ENCODE data around the gene ADAR.

ADAR gene

GRCh38 chr1:154621875-154622274 is 13.9 kb upstream of the ADAR start:
- Histone ChIP-seq H2AK5ac (ENCODE audit: low read depth, low read length) (no peak overlapping the region), H3K18ac (ENCODE audit: low read length) (no peak overlapping the region), H4K91ac (ENCODE audit: low read depth, low read length, poor library complexity) (no peak overlapping the region), H3K27me3 (ENCODE audit: control insufficient read depth in 3 of 3, insufficient read depth in 3 of 3, low read depth in 1 of 3, low read length in 3 of 3) (no peaks in the 10 kb centered on the region), H3K4me1 (ENCODE audit: control insufficient read depth in 2 of 2, insufficient read depth in 1 of 2, low read depth in 1 of 2, low read length in 2 of 2) (peaks cover 3 to 4% of the 10 kb centered on the region in 2 donors), H3K9ac (ENCODE audit: low read depth, low read length, poor library complexity) (no peak overlapping the region), H3K4me3 (ENCODE audit: low read length in 2 of 2) (no peak overlapping the region), H2AFZ (ENCODE audit: low read length) (no peak overlapping the region), H3K9me3 (replicated peaks in 1 of 2; ENCODE audit: control insufficient read depth in 2 of 2, insufficient read depth in 1 of 2, low read depth in 1 of 2, low read length in 2 of 2) (no peaks in the 10 kb centered on the region), H2BK15ac (ENCODE audit: low read length) (no peak overlapping the region), H2BK5ac (ENCODE audit: low read length) (no peak overlapping the region), H3K4ac (ENCODE audit: low read length) (no peak overlapping the region), H3K36me3 (replicated peaks in 1 of 2; ENCODE audit: control insufficient read depth in 2 of 2, insufficient read depth in 2 of 2, low read length in 2 of 2) (peaks cover 2 to 46% of the 10 kb centered on the region in 2 donors), H3K14ac (ENCODE audit: low read length) (no peak overlapping the region), H2BK12ac (ENCODE audit: low read length) (no peak overlapping the region), H3K27ac (replicated peaks; ENCODE audit: low read length) (no peak overlapping the region), H3K4me2 (ENCODE audit: insufficient read depth, low read length, poor library complexity, severe bottlenecking) (no peak overlapping the region), H4K8ac (ENCODE audit: low read depth, low read length) (no peak overlapping the region), H2BK120ac (ENCODE audit: low read depth, low read length) (no peak overlapping the region), H3K23ac (ENCODE audit: low read depth, low read length, poor library complexity) (no peak overlapping the region), H3K79me1 (ENCODE audit: low read depth, low read length) (peaks cover 4% of the 10 kb centered on the region)
- no CpG with 5 or more reads among the region's 5 CpGs for WGBS, 2 donors (ENCODE audit: extremely low coverage in 2 of 2, insufficient read length in 2 of 2, insufficient replicate concordance in 1 of 2)
- no peak for DNase-seq (ENCODE audit: low spot score)

DNA sequence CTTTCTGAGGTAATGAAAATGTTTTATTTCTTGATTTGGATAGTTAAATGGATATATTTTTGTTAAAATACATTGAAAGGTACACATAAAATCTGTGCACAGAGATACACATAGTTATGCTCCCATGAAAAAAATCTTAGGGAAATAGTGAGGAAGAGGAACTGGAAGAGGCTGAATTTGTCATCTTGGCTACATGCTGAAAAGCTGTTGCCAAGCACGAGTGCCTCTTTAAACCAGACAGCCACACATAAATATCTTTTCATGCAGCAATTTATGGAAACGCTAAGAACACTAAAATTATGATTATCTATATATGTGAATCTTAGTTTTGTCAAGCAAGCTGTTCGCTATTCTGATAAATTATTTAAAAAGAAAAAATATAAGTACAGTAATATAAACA is 12.8 kb upstream of the ADAR start:
- H3K4ac ChIP-seq (ENCODE audit: low read length): no peak overlapping the region
- H2BK120ac ChIP-seq (ENCODE audit: low read depth, low read length): no peak overlapping the region
- no CpG with 5 or more reads among the region's 3 CpGs for WGBS, 2 donors (ENCODE audit: extremely low coverage in 2 of 2, insufficient read length in 2 of 2, insufficient replicate concordance in 1 of 2)
- H3K27me3 ChIP-seq (ENCODE audit: control insufficient read depth in 3 of 3, insufficient read depth in 3 of 3, low read depth in 1 of 3, low read length in 3 of 3): no peaks in the 10 kb centered on the region
- no peak overlapping the region for H2AK5ac ChIP-seq (ENCODE audit: low read depth, low read length)
- H3K36me3 ChIP-seq (replicated peaks in 1 of 2; ENCODE audit: control insufficient read depth in 2 of 2, insufficient read depth in 2 of 2, low read length in 2 of 2): peaks cover 2 to 51% of the 10 kb centered on the region in 2 donors
- no peak overlapping the region for H3K9ac ChIP-seq (ENCODE audit: low read depth, low read length, poor library complexity)
- H3K9me3 ChIP-seq (replicated peaks in 1 of 2; ENCODE audit: control insufficient read depth in 2 of 2, insufficient read depth in 1 of 2, low read depth in 1 of 2, low read length in 2 of 2): no peaks in the 10 kb centered on the region
- H2BK5ac ChIP-seq (ENCODE audit: low read length): no peak overlapping the region
- H4K91ac ChIP-seq (ENCODE audit: low read depth, low read length, poor library complexity): no peak overlapping the region
- peaks cover 4% of the 10 kb centered on the region for H3K79me1 ChIP-seq (ENCODE audit: low read depth, low read length)
- no peak overlapping the region for H3K18ac ChIP-seq (ENCODE audit: low read length)
- H3K4me1 ChIP-seq (ENCODE audit: control insufficient read depth in 2 of 2, insufficient read depth in 1 of 2, low read depth in 1 of 2, low read length in 2 of 2): peaks cover 0 to 2% of the 10 kb centered on the region in 2 donors
- DNase-seq (ENCODE audit: low spot score): no peak
- no peak overlapping the region for H3K14ac ChIP-seq (ENCODE audit: low read length)
- no peak overlapping the region for H2BK15ac ChIP-seq (ENCODE audit: low read length)
- no peak overlapping the region for H3K23ac ChIP-seq (ENCODE audit: low read depth, low read length, poor library complexity)
- no peak overlapping the region for H2AFZ ChIP-seq (ENCODE audit: low read length)
- no peak overlapping the region for H3K4me3 ChIP-seq (ENCODE audit: low read length in 2 of 2)
- H2BK12ac ChIP-seq (ENCODE audit: low read length): no peak overlapping the region
- H3K4me2 ChIP-seq (ENCODE audit: insufficient read depth, low read length, poor library complexity, severe bottlenecking): no peak overlapping the region
- H4K8ac ChIP-seq (ENCODE audit: low read depth, low read length): no peak overlapping the region
- no peak overlapping the region for H3K27ac ChIP-seq (replicated peaks; ENCODE audit: low read length)

DNA sequence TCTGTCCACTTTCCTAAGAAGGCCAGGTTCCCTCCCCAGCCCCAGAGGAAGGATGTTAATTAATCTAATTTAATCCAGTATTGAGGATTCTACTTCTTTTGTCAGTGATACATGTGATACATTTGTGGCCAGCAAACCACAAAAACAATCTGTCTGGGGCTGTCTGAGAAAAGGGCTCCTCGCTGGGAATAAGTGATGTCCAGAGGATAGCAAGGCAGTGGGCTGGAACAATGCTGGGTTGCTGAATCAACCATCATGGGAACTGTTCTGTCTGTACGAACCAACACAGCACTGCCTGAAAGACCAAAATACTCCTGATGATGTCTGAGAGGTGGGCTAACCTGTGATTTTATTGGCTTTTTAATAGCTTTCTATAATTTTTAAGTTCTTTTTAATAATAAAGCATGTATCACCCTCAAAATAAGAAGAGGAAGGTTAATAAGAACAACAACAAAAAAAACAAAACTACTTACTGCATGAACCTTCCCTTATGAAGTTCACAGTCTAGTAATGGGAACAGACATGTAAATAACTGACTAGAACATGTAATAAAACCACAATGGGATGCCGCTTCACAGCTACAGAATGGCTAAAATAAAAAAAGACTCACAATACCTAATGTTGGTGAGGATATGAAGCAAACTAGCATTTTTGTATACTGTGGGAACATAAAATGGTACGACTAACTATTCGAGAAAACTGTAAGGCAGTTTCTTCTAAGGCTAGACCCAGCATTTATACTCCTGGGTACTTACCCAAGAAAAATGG is 11.4 kb upstream of the ADAR start:
- Histone ChIP-seq H3K9ac (ENCODE audit: low read depth, low read length, poor library complexity) (no peak overlapping the region), H2BK15ac (ENCODE audit: low read length) (no peak overlapping the region), H3K36me3 (replicated peaks in 1 of 2; ENCODE audit: control insufficient read depth in 2 of 2, insufficient read depth in 2 of 2, low read length in 2 of 2) (peaks cover 0 to 43% of the 10 kb centered on the region in 2 donors), H4K91ac (ENCODE audit: low read depth, low read length, poor library complexity) (no peak overlapping the region), H3K4me1 (ENCODE audit: control insufficient read depth in 2 of 2, insufficient read depth in 1 of 2, low read depth in 1 of 2, low read length in 2 of 2) (peaks cover 0 to 2% of the 10 kb centered on the region in 2 donors), H2AK5ac (ENCODE audit: low read depth, low read length) (no peak overlapping the region), H2AFZ (ENCODE audit: low read length) (no peak overlapping the region), H3K23ac (ENCODE audit: low read depth, low read length, poor library complexity) (no peak overlapping the region), H3K27ac (replicated peaks; ENCODE audit: low read length) (no peak overlapping the region), H3K9me3 (replicated peaks in 1 of 2; ENCODE audit: control insufficient read depth in 2 of 2, insufficient read depth in 1 of 2, low read depth in 1 of 2, low read length in 2 of 2) (no peaks in the 10 kb centered on the region), H4K8ac (ENCODE audit: low read depth, low read length) (no peak overlapping the region), H2BK5ac (ENCODE audit: low read length) (no peak overlapping the region), H3K27me3 (ENCODE audit: control insufficient read depth in 3 of 3, insufficient read depth in 3 of 3, low read depth in 1 of 3, low read length in 3 of 3) (no peaks in the 10 kb centered on the region), H3K4me3 (ENCODE audit: low read length in 2 of 2) (no peak overlapping the region), H2BK120ac (ENCODE audit: low read depth, low read length) (no peak overlapping the region), H3K4me2 (ENCODE audit: insufficient read depth, low read length, poor library complexity, severe bottlenecking) (no peak overlapping the region), H3K14ac (ENCODE audit: low read length) (no peak overlapping the region), H3K79me1 (ENCODE audit: low read depth, low read length) (no peaks in the 10 kb centered on the region), H3K18ac (ENCODE audit: low read length) (no peak overlapping the region), H2BK12ac (ENCODE audit: low read length) (no peak overlapping the region), H3K4ac (ENCODE audit: low read length) (no peak overlapping the region)
- no peak for DNase-seq (ENCODE audit: low spot score)
- no CpG with 5 or more reads among the region's 5 CpGs for WGBS, 2 donors (ENCODE audit: extremely low coverage in 2 of 2, insufficient read length in 2 of 2, insufficient replicate concordance in 1 of 2)

DNA sequence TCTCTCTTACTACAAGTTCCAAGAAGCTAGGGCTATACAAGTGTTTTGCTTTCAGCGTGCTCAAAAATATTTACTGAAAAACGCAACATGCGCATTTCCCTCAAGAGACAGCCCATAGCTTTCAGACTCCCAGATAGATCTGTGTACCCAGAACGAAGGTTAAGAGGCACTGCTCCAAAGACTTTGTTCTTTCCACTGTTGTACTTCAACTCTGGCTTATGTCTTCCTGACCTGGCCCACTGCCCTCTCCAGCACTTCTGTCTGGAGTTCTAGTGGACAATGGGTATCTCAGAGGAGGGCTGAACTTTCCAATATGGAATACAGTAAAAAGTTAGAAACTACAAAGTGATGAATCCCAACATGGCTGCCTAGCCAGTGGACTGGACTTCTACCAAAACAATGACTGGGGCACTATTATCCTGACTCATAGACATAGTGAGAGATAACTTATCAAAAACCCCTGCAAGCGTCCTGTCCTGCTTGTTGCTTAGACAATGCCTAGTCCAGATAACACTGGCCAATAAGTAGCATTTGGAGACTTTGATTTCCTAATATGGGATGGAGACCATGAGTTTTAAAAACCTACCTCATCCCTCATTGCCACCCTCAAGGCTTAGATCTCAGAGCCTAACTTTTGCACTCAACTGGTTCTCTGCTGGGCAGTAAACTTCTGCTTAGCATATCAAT is 8.8 kb upstream of the ADAR start:
- Histone ChIP-seq H3K36me3 (replicated peaks in 1 of 2; ENCODE audit: control insufficient read depth in 2 of 2, insufficient read depth in 2 of 2, low read length in 2 of 2) (peaks cover 0 to 19% of the 10 kb centered on the region in 2 donors), H2BK120ac (ENCODE audit: low read depth, low read length) (no peak overlapping the region), H3K23ac (ENCODE audit: low read depth, low read length, poor library complexity) (no peak overlapping the region), H4K91ac (ENCODE audit: low read depth, low read length, poor library complexity) (no peak overlapping the region), H4K8ac (ENCODE audit: low read depth, low read length) (no peak overlapping the region), H3K4me1 (ENCODE audit: control insufficient read depth in 2 of 2, insufficient read depth in 1 of 2, low read depth in 1 of 2, low read length in 2 of 2) (peaks cover 0 to 2% of the 10 kb centered on the region in 2 donors), H3K4me3 (ENCODE audit: low read length in 2 of 2) (no peak overlapping the region), H3K27me3 (ENCODE audit: control insufficient read depth in 3 of 3, insufficient read depth in 3 of 3, low read depth in 1 of 3, low read length in 3 of 3) (no peaks in the 10 kb centered on the region), H3K79me1 (ENCODE audit: low read depth, low read length) (no peaks in the 10 kb centered on the region), H3K9me3 (replicated peaks in 1 of 2; ENCODE audit: control insufficient read depth in 2 of 2, insufficient read depth in 1 of 2, low read depth in 1 of 2, low read length in 2 of 2) (no peaks in the 10 kb centered on the region), H3K4ac (ENCODE audit: low read length) (no peak overlapping the region), H3K9ac (ENCODE audit: low read depth, low read length, poor library complexity) (no peak overlapping the region), H3K14ac (ENCODE audit: low read length) (no peak overlapping the region), H2AK5ac (ENCODE audit: low read depth, low read length) (no peak overlapping the region), H3K18ac (ENCODE audit: low read length) (no peak overlapping the region), H2BK12ac (ENCODE audit: low read length) (no peak overlapping the region), H3K27ac (replicated peaks; ENCODE audit: low read length) (no peak overlapping the region), H2AFZ (ENCODE audit: low read length) (no peak overlapping the region), H2BK5ac (ENCODE audit: low read length) (no peak overlapping the region), H3K4me2 (ENCODE audit: insufficient read depth, low read length, poor library complexity, severe bottlenecking) (no peak overlapping the region), H2BK15ac (ENCODE audit: low read length) (no peak overlapping the region)
- no peak for DNase-seq (ENCODE audit: low spot score)
- no CpG with 5 or more reads among the region's 5 CpGs for WGBS, 2 donors (ENCODE audit: extremely low coverage in 2 of 2, insufficient read length in 2 of 2, insufficient replicate concordance in 1 of 2)
